ENCODE data around the gene CDR2. TPM values are rescaled to one million over a fixed set of nuclear protein-coding genes. Genes with fewer than 3 reads are reported as not detected.

Gene CDR2
- total and polyA plus RNA-seq, 2 donors (not counting 1 experiment from before 2014, with no cell fraction given) = 8.0 to 11.3 TPM

- 87% methylated on average over 2 of the region's 4 CpGs for WGBS (ENCODE audit: insufficient coverage)
- no peak for ATAC-seq (ENCODE audit: low read depth)
- H3K4me2 ChIP-seq (replicated peaks; ENCODE audit: low read depth, low read length, poor library complexity, severe bottlenecking) = no peak overlapping the region
- Mint-ChIP-seq H3K4me1 (no peaks in the 10 kb centered on the region), H3K9me3 (ENCODE audit: insufficient read depth) (no peaks in the 10 kb centered on the region), H3K4me3 (no peak overlapping the region), H3K27ac (no peak overlapping the region), H3K27me3 (no peaks in the 10 kb centered on the region)
- H3K27ac ChIP-seq (ENCODE audit: low read length in 2 of 2) = no peak overlapping the region
- no peak for TF ChIP-seq EZH2 (IDR thresholded peaks at IDR 0.05; ENCODE audit: borderline replicate concordance, insufficient read depth, low read depth, low read length, poor library complexity, severe bottlenecking)
- TF ChIP-seq CTCF (IDR thresholded peaks at IDR 0.05) = no peak
- no peaks in the 10 kb centered on the region for H3K27me3 ChIP-seq (replicated peaks in 1 of 4; ENCODE audit: control extremely low read depth in 1 of 4, control insufficient read depth in 3 of 4, insufficient read depth in 4 of 4, low read length in 3 of 4)
- no peak overlapping the region for H3K4me3 ChIP-seq (ENCODE audit: control extremely low read depth in 1 of 5, extremely low read depth in 1 of 5, insufficient read depth in 1 of 5, low read depth in 2 of 5, low read length in 4 of 5)
- H3K36me3 ChIP-seq (replicated peaks in 1 of 2; ENCODE audit: control extremely low read depth in 1 of 2, control insufficient read depth in 1 of 2, extremely low read depth in 1 of 2, insufficient read depth in 2 of 2, low read length in 1 of 2) = peaks cover 0 to 10% of the 10 kb centered on the region in 2 experiments
- H3K9me3 ChIP-seq (ENCODE audit: control extremely low read depth in 1 of 3, control insufficient read depth in 2 of 3, insufficient read depth in 1 of 3, low read length in 2 of 3) = no peaks in the 10 kb centered on the region
- no peaks in the 10 kb centered on the region for H4K20me1 ChIP-seq (ENCODE audit: control insufficient read depth, insufficient read depth, low read length, poor library complexity, severe bottlenecking)
- POLR2A ChIA-PET = no interaction called here
- DNase-seq = no peak
- no peaks in the 10 kb centered on the region for H3K4me1 ChIP-seq (ENCODE audit: control insufficient read depth in 2 of 2, insufficient read depth in 2 of 2, low read length in 2 of 2)
- no peak overlapping the region for H3K9ac ChIP-seq (ENCODE audit: low read length)
- intact Hi-C loops (cut with micrococcal nuclease) = no loop called here
- CTCF ChIA-PET = no interaction called here
- H2AFZ ChIP-seq (ENCODE audit: insufficient read depth, low read depth, low read length, poor library complexity, severe bottlenecking) = no peak overlapping the region
- H3K79me2 ChIP-seq (ENCODE audit: control insufficient read depth, insufficient read depth, low read length) = no peaks in the 10 kb centered on the region
These were observed 42.6 kb upstream of the CDR2 start for GRCh38 chr16:22417019-22417418.

- H3K4me2 ChIP-seq (replicated peaks; ENCODE audit: low read depth, low read length, poor library complexity, severe bottlenecking) = no peak overlapping the region
- no peaks in the 10 kb centered on the region for H3K4me1 ChIP-seq (ENCODE audit: control insufficient read depth in 2 of 2, insufficient read depth in 2 of 2, low read length in 2 of 2)
- no peak overlapping the region for H2AFZ ChIP-seq (ENCODE audit: insufficient read depth, low read depth, low read length, poor library complexity, severe bottlenecking)
- ChIA-PET CTCF (no interaction called here), POLR2A (no interaction called here)
- no peaks in the 10 kb centered on the region for H4K20me1 ChIP-seq (ENCODE audit: control insufficient read depth, insufficient read depth, low read length, poor library complexity, severe bottlenecking)
- H3K9ac ChIP-seq (ENCODE audit: low read length) = no peak overlapping the region
- peaks cover 0 to 4% of the 10 kb centered on the region in 2 experiments for H3K36me3 ChIP-seq (replicated peaks in 1 of 2; ENCODE audit: control extremely low read depth in 1 of 2, control insufficient read depth in 1 of 2, extremely low read depth in 1 of 2, insufficient read depth in 2 of 2, low read length in 1 of 2)
- H3K27me3 ChIP-seq (replicated peaks in 1 of 4; ENCODE audit: control extremely low read depth in 1 of 4, control insufficient read depth in 3 of 4, insufficient read depth in 4 of 4, low read length in 3 of 4) = no peaks in the 10 kb centered on the region
- DNase-seq = no peak
- Mint-ChIP-seq H3K4me3 (no peak overlapping the region), H3K4me1 (no peaks in the 10 kb centered on the region), H3K27ac (no peak overlapping the region), H3K9me3 (ENCODE audit: insufficient read depth) (no peaks in the 10 kb centered on the region), H3K27me3 (no peaks in the 10 kb centered on the region)
- intact Hi-C loops (cut with micrococcal nuclease) = no loop called here
- no peak overlapping the region for H3K27ac ChIP-seq (ENCODE audit: low read length in 2 of 2)
- ATAC-seq (ENCODE audit: low read depth) = no peak
- no peak for TF ChIP-seq CTCF (IDR thresholded peaks at IDR 0.05)
- no peak for TF ChIP-seq EZH2 (IDR thresholded peaks at IDR 0.05; ENCODE audit: borderline replicate concordance, insufficient read depth, low read depth, low read length, poor library complexity, severe bottlenecking)
- no peak overlapping the region for H3K4me3 ChIP-seq (ENCODE audit: control extremely low read depth in 1 of 5, extremely low read depth in 1 of 5, insufficient read depth in 1 of 5, low read depth in 2 of 5, low read length in 4 of 5)
- no peaks in the 10 kb centered on the region for H3K9me3 ChIP-seq (ENCODE audit: control extremely low read depth in 1 of 3, control insufficient read depth in 2 of 3, insufficient read depth in 1 of 3, low read length in 2 of 3)
- 100% methylated on average over 5 of the region's 7 CpGs for WGBS (ENCODE audit: insufficient coverage)
- H3K79me2 ChIP-seq (ENCODE audit: control insufficient read depth, insufficient read depth, low read length) = no peaks in the 10 kb centered on the region
These were observed 39.4 kb upstream of the CDR2 start for GRCh38 chr16:22413819-22414218.
